Stimulated activated CD4-positive, alpha-beta T cell treated with anti-CD3 and anti-CD28 coated beads, Interleukin-12 subunit alpha, Interleukin-12 subunit beta, amount 100 ng/mL, for 24 hours (primary cell): ENCODE data around the gene SHFL.
A peak's percentile ranks its signal among the peaks of the same experiment; 100 is the strongest.

Source experiments
- DNase-seq, 2 experiments: peaks; one replicate each; pipeline ENCODE4 v3.0.0-alpha.2; 2020; ENCODE audit warnings: low read depth in 2 of 2

The SHFL gene

GRCh38 chr19:10085641-10086590, at the start of gene SHFL:
Gene SHFL (plus strand): TSS chr19:10086317. CDS start chr19:10086428, 111 bp downstream.
- DNase-seq, result peak; percentile 54 to 68

DNA sequence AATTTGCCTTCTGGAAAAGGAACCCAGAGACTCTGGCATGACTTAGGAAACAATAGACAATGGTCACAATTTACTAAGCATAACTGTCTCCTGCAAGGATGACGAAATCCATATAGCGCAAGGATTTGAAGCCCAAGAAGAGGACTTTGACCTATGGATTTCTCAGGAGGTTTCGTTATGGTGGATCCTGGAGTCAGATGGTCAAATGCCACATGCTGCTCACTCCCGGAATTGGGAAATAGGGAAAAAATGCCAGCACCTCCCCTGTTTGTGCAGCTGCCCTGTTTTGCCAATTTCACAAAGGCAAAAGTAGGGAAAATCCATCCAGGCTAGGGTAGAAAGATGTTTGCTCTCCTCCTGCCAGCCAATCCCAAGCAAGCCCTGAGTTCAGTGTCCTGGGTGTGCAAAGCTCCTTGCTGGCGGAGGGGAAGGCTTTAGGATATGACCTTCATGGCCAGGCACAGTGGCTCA, 49.5 kb upstream of the SHFL start:
- no peak for DNase-seq

- DNase-seq, result no peak
Measured at GRCh38 chr19:10037367-10037766, 48.8 kb upstream of the SHFL start.

DNA sequence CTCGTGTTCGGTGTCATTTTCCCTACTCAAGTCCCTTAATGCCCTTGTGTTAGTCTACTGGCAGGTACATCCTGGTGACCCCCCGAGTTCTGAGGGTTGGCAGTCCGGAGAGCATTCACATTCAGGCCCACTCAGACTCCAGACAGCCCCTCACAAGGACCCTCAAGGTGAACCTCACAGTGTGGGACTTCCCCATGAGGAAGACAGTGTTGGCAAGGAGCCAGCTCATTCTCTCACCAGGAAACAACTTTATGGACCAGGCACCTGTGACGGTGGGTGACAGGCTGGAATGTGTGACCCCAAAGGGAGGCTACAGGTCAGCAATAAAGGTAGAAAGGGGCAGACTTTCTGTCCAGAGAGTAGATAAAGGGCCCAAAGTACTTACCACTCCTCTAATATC, 48.3 kb upstream of the SHFL start:
- no peak for DNase-seq

- no peak for DNase-seq
Measured at GRCh38 chr19:10043286-10043927, 42.7 kb upstream of the SHFL start.

DNA sequence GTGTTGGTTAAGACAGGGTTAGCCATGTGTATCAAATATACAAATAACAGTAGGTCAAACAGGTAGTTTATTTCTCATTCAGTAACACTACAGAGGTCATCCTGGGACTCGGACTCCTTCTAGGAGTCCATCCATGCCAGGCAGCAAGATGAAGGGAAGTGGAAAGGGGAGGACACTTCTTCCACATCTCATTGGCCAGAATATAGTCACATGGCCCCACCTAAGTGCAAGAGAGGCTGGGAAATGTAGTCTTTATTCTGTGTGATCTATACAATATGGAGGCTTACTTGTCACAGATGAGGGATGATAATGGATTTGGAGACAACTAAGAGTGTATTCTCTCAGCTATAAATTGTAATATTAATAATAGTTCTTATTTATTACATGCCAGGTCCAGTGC, 41.7 kb upstream of the SHFL start:
- DNase-seq, result no peak

DNA sequence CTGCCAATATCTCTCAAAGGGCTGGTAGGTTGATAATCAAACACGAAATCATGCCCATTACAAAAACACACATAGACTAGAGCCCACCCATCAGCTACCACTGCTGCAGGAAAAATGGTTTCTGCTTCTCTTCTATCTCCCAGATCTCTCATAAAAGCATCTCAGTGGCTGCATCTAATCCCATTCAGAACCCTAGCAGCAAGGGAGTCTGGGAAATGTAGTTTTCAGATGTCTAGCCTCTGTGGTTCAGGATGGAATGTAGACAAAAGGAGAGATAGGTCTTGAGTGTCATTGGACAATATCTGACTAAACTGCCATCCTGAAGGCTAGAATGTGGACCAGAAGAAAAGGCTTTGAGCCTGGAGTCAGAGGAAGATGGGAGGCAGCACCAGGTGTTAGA, 40.7 kb upstream of the SHFL start:
- DNase-seq, result no peak

- no peak for DNase-seq
Measured at GRCh38 chr19:10049626-10050025, 36.5 kb upstream of the SHFL start.

DNA sequence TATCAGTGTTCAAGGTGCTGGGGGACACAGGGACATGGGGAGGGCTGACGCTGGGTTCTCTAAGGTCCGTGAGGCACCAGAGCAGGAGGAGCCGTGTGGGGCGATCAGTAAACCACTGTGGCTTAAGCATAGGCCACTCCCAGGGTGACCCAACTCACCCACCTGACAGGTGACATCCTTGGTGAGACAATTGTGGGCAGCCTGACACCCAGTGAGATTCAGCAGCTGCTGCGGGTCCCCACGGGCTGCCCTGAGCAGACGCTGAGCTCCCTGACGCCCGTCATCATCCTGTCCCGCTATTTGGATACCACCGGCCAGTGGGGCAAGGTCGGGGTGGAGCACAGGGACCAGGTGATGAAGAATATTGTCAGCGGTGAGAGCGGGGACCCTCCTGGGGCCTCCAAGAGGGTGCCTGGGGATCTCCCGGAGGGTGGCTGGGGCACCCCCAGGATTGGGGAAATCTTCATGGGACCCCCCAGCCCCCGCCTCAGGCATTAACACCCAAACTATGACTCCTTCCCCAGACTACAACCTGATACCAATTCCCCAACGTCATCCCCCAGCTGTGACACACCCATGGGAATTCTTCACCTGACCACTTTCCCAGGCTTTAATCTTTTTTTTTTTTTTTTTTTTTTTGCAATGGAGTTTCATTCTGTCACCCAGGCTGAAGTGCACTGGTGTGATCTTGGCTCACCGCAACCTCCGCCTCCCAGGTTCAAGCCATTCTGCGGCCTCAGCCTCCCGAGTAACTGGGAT, 33.3 kb upstream of the SHFL start:
- no peak for DNase-seq

- no peak for DNase-seq
Measured at GRCh38 chr19:10061717-10062310, 24.3 kb upstream of the SHFL start.

DNA sequence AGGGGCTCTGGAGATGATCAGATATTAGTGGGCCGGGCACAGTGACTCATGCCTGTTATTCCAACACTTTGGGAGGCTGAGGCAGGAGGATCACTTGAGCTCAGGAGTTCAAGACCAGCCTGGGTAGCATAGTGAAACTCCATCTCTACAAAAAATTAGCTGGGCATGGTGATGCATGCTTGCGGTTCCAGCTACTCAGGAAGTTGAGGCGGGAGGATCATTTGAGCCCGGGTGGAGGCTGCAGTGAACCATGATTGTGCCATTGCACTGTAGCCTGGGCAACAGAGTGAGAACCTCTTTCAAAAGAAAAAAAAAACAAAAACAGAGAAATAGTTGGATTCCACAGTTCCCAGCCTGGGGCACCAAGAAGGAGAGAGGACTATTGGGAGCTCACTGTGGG, 17.9 kb upstream of the SHFL start:
- DNase-seq, result no peak

DNA sequence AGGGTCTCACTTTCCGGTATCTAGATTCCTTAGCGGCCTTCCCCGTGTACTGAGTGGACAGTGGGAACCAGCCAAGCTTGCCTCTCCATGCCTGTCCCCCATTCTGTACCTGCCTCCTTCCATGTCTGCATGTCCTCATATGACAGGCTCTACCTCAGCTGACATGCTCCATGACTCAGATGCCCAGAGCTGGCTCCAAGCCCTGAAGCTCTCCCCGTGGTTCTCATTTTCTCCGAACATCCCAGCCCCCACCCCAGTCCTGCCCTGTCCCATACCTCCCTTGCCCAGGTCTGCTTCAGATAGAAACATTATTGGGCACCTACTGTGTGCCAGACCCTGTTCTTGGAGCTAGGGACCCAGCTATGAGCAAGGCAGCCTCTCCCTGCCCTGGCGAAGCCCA, 17.1 kb upstream of the SHFL start:
- no peak for DNase-seq

DNA sequence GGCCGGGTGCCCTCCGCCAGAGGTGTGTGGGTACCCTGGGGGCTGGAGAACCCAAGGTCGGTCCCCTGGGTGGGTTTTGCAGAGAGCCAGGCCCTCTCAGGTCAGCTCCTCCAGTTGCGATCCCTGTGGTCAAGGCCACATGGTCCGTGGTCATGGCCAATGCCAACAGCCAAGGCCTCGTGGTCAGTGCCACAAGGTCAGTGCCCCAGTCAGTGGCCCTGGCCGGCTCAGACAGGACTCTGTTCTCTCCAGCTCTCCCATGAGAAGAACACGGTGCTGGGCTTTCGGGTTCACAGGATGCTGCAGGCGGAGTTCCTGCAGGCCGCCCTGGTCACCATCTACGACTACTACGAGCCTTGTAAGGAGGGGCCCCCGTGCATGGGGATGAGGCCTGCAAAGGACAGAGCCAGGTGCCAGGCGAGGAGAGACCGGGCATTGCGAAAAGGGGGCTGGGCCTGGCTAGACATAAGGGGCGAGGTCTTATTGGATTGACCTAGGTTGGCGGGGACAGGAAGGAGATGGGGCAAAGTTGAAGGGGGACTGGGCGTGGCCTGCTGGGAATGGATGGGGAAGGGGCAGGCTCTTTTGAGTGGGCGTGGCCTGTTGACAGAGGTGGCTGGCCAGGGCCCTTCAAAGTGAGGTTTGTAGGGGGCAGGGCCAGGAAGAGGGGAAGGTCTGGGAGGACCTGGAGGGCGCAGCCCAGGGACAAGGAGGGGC, 15.2 kb upstream of the SHFL start:
- no peak for DNase-seq

DNA sequence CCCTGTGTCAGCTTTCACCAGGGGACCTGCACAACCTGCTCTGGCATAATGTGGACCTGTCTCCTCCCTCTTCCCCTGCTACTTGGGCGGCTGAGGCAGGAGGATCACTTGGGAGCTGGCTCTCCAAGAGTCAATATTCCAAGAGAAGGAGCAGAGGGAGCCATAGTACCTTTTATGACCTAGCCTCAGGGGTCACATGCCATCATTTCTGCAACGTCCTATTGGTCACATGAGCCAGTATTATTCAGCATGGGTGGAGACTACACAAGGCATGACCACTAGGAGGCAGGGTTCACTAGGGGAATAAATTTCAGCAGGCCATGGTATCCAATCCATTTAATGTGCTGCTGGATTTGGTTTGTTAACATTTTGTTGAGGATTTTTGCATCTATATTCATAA, 12.0 kb upstream of the SHFL start:
- DNase-seq, result peak; percentile 17 to 36

- DNase-seq, result no peak
Measured at GRCh38 chr19:10076535-10076934, 9.6 kb upstream of the SHFL start.

DNA sequence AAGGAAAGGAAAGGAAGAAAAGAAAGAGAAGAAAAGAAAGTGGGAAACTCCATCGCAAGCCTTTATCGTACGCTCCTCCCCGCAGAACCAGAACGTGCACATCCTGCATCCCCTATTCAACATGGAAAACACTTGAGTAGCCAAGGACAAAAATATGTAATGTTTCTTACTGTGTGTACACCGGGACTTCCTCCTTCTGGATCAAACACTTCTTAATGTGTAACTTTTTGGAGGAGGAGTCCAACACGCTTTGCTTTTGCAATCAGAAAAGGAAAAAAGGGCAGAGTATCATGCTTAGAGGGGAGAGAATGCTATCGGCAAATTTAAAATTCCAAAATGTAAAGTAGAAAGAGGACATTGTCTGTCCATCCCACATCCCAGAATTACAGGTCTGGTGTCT, 7.8 kb upstream of the SHFL start:
- no peak for DNase-seq

DNA sequence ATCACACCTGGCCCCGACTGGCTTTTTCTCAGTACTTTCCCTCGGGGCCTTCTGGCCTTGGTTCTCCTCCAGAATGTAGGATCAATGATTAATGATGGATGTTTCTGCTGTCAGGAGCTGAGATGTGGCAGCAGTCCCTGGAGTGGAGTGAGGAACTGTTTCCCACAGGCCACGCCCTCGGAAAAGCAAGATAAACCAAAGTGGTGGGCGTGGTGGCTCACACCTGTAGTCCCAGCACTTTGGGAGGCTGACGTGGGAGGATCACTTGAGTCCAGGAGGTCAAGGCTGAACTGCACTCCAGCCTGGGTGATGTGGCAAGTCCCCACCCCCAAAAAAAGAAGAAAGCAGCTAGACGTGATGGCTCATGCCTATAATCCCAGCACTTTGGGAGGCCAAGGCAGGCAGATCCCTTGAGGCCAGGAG, 7.1 kb upstream of the SHFL start:
- DNase-seq, result no peak

DNA sequence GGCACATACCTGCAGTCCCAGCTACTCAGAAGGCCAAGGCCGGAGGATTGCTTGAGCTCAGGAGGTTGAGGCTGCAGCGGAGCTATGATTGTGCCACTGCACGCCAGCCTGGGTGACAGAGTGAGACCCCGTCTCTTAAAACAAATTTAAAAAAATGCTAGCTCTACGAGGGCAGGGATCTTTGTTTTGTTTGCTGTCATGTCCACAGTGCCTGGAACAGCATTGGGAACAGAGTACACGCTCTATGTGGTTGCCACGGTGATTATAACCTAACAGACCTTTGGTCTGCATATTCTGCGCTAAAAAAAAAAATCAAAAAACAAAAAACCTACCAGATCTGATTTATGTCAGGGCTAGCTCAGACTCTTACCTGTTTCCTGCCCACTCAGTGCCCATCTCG, 2.2 kb upstream of the SHFL start:
- DNase-seq, result no peak

- no peak for DNase-seq
Measured at GRCh38 chr19:10084803-10085202, 1.3 kb upstream of the SHFL start.

GRCh38 chr19:10086591-10087192, 575 bp downstream of the SHFL start:
- no peak for DNase-seq
